HG03064 (cell line): Measurements from ENCODE around the gene NR6A1.

Experiments
- ATAC-seq: cut with Tn5 transposase; IDR thresholded peaks from one replicate; pipeline ENCODE4 v1.9.1; 2021; ENCODE audit warnings: low read depth; ENCODE audit not compliant: unreplicated experiment

Gene NR6A1

DNA sequence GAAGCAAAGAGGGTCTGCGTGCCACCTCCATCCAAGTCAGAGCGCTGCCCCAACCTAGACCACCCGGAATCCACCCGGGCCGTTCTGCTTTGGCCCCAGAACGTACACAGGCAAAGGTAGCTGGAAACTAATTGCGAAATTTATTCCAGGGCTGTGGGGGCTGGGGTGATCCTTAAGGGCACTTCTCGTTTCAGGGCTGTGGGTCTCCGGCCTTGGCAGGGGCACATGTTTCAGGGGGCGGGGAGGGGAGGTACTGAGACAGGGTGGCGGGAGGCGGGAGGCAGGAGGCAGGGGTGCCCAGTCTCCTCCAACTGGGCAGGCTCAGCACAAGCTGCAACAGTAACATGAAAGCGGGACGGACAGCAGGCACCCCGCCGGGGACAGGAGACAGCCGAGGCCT is 290.0 kb downstream of the NR6A1 start:
- no peak for ATAC-seq

GRCh38 chr9:124480621-124480981 is 290.5 kb downstream of the NR6A1 start:
- no peak for ATAC-seq

DNA sequence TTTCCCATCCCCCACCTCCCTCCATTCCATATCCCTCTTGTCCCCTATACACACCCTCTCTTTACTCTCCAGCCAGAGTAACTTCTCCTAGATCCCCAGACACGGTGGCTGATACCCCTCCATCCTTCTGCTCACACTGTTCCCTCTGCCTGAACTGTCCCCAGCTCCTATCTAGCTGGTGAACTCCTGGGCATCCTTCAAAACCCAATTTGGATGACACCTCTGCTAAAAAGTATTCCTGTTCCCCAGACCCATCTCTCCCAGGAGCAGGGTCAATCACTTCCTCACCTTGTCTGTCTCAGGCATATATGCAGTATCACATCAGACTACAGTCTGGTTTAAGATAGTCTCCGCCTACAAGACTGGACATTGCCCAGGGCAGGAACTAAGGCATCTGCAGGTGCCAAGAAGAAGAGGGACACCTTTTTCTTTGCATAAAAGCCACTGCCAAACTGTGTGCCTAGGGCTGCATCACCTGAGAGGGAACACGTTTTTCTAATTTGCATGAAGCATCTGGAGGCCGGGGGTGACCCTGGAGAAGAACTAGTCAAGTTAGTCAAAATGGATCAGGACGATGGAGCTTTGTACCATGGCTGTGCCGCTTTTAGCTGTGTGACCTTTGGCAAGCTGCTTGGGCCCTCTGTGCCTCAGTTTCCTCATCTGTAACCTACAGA is 291.0 kb downstream of the NR6A1 start:
- no peak for ATAC-seq

DNA sequence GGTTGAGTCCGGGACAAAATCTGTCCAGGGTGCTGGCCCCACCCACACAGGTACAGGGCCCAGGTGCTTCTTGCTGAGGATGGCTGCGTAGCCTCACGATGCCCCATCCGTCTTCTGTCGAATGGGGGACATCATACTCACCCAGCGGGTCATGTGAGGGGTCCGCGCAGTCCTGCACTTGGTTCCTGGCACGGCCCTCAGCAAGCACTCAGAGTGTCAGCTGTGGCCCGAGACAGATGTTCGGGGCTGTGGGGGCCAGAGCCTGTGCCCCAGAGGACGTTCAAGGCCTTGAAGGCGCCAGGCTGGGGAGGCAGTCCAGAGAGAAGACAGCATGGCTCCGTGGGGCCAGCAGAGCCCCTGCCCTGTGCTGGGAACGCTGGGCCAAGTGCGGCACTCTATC is 291.7 kb downstream of the NR6A1 start:
- no peak for ATAC-seq

DNA sequence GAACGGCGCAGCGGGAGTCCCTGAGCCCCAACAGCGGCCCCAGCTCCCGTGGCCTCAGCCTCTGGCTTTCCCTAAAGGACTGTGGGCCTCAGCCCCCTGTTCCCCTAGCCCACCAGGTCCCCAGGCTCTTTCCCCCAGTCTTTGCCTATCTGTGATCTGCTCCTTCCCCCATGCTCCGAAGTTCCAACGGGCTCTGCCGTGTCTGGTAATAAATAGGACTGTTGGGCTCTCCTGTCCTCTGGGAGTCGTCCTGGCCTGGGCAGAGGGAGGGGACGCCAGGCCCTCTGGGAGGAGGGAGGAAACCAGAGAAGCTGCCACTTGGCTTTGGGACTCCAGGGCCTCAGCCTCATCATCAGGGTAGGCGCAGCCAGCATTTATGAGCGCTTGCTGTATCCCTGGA is 292.8 kb downstream of the NR6A1 start:
- ATAC-seq, result no peak

GRCh38 chr9:124477648-124478285 is 293.3 kb downstream of the NR6A1 start:
- no peak for ATAC-seq

GRCh38 chr9:124477211-124477647 is 293.9 kb downstream of the NR6A1 start:
- no peak for ATAC-seq

DNA sequence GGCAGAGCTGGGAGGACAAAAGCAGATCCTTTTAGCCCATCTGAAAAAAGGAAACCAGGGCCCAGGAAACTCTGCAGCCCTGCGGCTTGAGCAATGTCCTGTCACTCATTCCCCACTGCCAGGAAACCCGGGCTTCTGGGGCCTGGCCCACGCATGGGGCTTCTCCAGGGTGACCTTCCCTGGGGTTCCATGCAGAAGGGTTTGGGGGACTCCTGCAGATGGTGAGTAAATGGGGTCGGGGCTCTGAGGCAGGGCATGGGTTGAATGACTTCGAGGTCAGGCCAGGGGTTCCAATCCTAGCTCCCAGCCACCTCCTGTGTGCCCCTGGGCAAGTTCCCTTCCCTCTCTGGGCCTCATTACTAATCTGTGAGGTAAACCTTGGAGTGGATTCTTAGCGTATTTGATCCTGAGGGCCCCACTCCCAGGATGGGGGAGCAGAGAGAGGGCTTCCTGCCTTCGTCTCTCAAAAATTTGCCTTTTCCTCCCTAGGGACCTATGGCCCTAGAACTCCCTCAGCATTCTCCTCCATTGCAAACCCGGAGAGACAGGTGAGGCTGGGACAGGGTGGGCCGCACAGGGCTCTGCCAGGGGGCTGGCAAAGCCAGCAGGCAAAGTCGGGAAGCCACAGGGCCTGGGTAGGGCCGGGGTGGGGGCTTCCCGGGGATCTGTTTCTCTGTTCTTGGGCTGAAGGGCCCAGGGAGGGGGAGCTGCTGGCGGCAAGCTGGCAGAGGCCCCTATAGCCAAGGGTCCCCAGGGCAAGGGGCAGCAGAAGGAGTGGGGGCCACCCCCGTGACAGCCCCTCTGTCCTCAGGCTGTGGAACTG is 295.0 kb downstream of the NR6A1 start:
- no peak for ATAC-seq

- no peak for ATAC-seq
Observed at GRCh38 chr9:124475158-124475867, 295.8 kb downstream of the NR6A1 start.

DNA sequence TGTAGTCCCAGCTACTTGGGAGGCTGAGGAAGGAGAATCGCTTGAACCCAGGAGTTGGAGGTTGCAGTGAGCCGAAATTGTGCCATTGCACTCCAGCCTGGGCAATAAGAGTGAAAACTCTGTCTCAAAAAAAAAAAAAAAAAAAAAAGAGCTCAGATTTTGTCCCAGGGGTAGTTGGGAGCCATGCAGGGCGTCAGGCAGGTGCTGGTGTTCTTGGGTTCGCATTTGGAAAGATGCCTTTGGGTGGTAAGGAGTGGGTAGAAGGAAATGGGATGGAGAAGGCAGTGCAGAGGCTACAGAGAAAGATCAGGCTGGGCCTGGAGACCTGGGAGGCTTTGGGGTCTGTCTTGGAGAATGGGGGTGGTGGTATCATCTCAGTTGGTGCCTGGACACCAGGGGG is 297.0 kb downstream of the NR6A1 start:
- ATAC-seq, result no peak

- ATAC-seq, result no peak
Observed at GRCh38 chr9:124473310-124473709, 297.8 kb downstream of the NR6A1 start.

GRCh38 chr9:124472770-124473169 is 298.3 kb downstream of the NR6A1 start:
- ATAC-seq, result no peak

- ATAC-seq, result no peak
Observed at GRCh38 chr9:124471761-124472160, 299.4 kb downstream of the NR6A1 start.

- no peak for ATAC-seq
Observed at GRCh38 chr9:124470726-124471125, 300.4 kb downstream of the NR6A1 start.

DNA sequence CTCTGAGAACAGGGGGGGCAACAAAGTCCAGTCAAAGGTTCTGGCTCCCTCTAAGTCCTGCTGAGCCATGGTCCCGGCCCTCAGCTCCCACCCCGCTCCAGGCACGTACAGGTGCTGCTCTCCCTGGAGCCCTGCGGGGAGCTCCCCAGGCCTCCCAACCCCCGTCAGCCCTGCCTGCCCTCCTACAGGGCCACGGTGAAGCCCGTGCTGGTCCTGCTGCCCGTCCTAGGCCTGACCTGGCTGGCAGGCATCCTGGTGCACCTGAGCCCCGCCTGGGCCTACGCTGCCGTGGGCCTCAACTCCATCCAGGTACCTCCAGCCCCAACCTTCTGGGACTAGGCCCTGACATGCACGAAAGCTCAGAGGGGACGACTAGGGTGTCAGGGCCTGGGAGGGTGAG is 300.8 kb downstream of the NR6A1 start:
- no peak for ATAC-seq

DNA sequence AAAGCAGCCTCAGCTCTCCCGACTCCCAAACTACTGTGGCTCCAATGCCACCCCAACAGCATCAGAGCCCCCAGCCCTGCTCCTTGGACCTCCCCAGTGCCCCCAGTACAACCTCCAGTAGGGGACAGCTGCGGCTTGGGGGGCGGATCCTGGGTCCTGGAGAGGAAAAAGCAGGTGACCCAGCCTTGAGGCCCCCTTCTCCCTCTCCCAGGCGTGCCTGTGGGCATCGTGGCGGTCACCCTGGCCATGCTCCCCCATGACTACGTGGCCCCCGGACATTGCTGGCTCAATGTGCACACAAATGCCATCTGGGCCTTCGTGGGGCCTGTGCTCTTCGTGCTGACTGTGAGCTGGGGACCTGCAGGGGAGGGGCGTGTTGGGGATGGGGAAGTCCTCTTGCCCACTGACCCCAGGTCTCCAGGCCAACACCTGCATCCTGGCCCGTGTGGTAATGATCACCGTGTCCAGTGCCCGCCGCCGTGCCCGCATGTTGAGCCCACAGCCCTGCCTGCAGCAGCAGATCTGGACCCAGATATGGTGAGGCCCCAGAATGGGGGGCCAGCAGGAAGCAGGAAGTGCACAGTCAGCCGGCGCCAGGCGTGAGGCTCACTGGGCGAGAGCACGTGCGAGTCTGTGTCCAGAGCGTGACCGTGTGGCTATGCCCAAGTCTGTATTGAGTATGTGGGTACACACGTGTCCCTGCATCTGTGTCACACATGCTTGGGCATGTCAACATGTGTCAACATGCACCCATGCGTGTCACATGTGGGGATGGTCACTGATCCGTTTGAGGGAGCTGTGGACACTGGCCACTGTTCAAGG is 301.9 kb downstream of the NR6A1 start:
- ATAC-seq, result no peak

GRCh38 chr9:124468061-124468740 is 302.9 kb downstream of the NR6A1 start:
- ATAC-seq, result no peak

DNA sequence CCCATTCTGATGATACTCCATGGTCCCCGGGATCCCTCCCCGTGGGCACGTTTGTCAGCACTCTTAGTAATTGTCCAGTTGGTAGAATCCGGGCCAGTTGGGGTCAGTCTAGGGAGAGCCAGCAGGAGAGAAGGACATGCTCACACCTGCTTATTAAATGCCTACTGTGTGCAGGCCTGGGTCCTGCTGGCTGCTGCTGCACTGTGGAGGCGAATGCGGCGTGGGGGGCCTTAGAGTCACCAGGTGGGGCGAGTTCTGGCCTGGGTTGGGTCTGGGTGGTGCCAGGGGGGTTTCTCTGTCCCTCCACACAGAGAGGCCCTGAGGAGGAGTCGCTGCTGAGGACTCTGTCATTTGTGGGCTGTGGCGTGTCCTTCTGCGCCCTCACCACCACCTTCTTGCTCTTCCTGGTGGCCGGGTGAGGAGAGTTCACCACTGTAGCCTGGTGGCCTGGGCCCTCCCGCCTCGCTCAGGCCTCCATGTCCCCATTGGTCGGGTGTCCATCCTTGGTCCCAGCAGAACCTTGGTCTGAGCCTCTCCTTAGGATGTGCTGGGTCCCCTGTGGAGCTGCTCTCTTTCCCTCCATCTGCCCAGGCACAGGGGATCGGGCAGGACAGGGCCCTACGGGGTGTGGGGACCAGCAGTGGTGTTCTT is 303.6 kb downstream of the NR6A1 start:
- ATAC-seq, result no peak
